ENCODE measurements around the gene OR1J1.

Gene OR1J1

DNA sequence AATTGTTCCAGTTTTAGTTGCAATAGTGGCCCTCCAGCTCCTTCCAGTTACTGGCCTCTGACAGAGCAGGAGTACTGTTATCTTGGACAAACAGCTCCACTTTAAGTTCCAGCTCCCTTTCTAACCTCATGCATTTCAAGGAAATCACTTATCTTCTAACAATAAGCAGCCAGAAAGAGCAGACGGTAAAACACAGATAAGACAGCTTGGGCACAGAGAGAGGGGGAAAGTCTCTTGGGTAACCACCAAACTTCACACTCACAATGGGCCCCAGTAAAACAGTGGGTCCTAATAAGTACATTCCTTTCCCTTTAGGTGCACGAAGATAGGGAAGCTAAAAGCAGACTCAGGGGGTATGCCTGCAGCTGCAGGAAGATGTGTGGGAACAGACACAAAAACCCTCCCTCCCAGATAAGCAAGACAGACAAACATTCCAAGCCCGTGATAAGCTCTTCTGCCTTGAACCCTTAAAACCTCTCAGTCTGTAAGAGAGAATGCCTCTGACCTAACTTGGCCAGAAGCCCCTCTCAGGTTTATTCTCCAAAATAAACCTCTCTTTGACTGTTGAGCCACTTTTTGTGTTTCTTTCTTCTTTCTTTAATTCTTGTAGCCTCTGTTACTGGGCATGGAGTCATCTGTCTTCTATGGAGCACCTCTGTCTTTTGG is 30.8 kb downstream of the OR1J1 start:
- H3K27ac ChIP-seq = no peak overlapping the region
- no peak for TF ChIP-seq ZFX (IDR thresholded peaks at IDR 0.05)
- TF ChIP-seq, protein P1, sequence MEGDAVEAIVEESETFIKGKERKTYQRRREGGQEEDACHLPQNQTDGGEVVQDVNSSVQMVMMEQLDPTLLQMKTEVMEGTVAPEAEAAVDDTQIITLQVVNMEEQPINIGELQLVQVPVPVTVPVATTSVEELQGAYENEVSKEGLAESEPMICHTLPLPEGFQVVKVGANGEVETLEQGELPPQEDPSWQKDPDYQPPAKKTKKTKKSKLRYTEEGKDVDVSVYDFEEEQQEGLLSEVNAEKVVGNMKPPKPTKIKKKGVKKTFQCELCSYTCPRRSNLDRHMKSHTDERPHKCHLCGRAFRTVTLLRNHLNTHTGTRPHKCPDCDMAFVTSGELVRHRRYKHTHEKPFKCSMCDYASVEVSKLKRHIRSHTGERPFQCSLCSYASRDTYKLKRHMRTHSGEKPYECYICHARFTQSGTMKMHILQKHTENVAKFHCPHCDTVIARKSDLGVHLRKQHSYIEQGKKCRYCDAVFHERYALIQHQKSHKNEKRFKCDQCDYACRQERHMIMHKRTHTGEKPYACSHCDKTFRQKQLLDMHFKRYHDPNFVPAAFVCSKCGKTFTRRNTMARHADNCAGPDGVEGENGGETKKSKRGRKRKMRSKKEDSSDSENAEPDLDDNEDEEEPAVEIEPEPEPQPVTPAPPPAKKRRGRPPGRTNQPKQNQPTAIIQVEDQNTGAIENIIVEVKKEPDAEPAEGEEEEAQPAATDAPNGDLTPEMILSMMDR (conservative IDR thresholded peaks at IDR 0.05) = no peak

DNA sequence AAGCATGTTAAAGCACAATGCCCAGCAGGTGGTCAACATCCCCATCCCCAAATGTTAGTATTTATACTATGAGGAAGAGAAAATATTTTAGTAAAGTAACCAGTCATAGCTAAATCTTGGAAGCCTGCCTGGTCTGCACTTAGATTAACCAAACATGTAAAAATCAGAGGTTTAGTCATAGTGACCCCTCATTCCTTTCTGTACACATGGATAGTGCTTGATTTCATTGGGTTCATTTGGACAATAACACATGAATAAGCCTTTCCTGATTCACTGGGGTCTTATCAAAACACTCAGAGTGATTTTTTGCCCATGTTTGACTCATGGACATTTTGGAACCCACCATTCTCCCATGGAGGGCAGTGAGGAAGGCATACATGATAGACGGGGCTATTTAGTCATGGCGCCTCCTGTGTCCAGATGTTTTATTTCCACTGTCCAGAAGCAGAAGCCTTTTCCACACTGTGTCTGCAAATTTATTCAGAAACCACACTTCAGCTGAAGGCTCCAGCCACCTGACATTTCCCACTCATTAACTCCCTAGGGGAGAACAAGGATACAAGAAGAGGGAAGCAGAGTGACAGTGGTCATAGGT is 32.5 kb downstream of the OR1J1 start:
- H3K27ac ChIP-seq = no peak overlapping the region
- TF ChIP-seq, protein P1 (conservative IDR thresholded peaks at IDR 0.05) = no peak

DNA sequence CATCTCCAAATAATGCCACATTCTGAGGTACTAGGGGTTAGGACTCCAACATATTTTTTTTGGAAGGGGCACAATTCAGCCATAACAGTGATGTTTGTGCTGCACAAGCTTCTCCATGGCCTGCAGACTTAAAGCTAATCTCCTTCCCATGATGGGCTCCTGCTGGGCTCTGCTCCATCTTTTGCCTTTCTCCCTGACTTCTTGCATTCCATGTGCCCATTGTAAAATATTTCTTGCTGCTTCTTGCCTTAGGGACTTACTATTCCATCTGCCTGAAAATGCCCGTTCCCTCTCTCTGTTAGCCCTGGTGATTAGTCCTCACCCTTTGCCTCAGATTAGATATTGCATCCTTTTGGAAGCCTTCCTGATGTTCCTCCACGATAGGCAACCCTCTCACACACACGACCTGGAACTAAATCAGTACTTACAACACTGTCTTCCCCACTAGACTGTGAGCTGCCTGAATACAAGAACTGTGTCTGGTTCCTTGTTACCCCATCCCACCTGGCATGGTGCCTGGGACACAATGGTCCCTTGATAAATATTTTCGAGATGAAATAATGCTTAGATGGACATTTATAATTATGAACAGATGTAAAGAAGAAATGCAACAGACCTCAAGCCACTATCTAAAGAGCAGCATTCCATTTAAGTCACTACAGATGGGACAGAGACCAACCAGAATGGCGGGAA is 33.5 kb downstream of the OR1J1 start:
- TF ChIP-seq, protein P1 (conservative IDR thresholded peaks at IDR 0.05) = no peak
- TF ChIP-seq ZFX (IDR thresholded peaks at IDR 0.05) = no peak
- no peak overlapping the region for H3K27ac ChIP-seq

DNA sequence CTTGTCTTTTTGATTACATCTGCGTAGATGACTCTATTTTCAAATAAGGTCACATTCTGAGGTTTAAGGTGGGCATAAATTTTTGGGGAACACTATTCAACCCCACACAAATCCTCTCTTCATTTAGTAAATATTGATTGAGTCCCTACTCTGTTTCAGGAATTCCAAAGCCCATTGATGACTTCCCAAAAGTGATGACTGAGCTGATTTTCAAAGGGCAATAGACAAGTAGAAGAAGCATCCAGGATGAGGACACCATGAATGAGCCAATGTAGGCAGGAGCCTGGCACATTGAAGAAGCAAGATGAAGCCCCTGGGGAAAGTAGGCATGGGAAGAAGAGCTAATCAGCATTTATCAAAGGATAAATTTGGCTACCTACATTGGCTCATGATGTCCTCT is 35.2 kb downstream of the OR1J1 start:
- TF ChIP-seq, protein P1 (conservative IDR thresholded peaks at IDR 0.05) = no peak
- no peak for TF ChIP-seq ZFX (IDR thresholded peaks at IDR 0.05)
- no peak overlapping the region for H3K27ac ChIP-seq
